GM18507 (cell line): Measurements from ENCODE around the gene CRYAA.
"Not testable (repeated sequence)": the region's sequence is repeated elsewhere in the genome, so short reads cannot be mapped to it uniquely, and the experiment has no call there.

Source experiments
- DNase-seq: peaks from one replicate; pipeline ENCODE4 v3.0.0; 2011; ENCODE audit warnings: low read depth; ENCODE audit not compliant: insufficient read length; ENCODE audit errors: extremely low spot score
- FAIRE-seq: peaks from 2 replicates; lab custom pipeline; 2011; peaks lifted over from hg19 to GRCh38; lab: Jason Lieb, UNC

CRYAA gene

GRCh38 chr21:43174998-43175397 lies 6.2 kb downstream of the CRYAA start:
- not testable (repeated sequence) for FAIRE-seq, DNase-seq

- not testable (repeated sequence) for DNase-seq
- FAIRE-seq = peak; percentile 90
These were observed 7.8 kb downstream of the CRYAA start for GRCh38 chr21:43176621-43177020.

GRCh38 chr21:43177043-43177906 lies 8.5 kb downstream of the CRYAA start:
- DNase-seq = not testable (repeated sequence)
- peak; percentile 91 for FAIRE-seq

DNA sequence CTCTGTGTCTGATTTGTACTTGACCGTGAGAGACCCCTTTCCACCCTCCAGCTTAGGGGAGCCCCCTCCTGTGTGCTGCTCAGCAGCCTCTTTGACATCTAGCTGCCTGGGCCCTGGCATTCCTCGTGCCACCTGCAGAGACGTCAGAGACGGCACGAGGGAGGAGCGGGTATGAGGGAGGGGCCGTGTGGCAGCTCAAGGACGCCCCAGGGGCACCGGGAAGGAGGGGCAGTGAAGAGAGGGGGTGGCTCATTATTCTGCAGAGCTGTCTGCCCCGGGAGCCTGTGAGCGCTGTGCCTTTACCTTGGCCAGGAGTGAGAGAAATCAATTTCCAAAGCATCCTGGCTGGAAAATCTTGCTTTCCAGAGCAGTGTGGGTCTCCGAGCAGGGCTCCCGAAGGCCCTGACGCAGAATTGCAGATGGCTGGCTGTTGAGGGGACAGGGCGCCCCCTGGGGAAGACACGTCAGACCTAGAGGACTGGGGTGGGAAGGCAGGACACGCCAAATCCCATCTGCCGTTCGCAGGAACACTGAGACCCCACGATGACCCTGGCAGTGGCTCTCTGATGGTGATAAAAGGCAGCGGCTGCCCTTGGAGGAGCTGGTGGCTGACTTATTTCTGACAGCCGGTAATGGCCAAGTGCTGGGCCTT lies 9.5 kb downstream of the CRYAA start:
- not testable (repeated sequence) for FAIRE-seq, DNase-seq

GRCh38 chr21:43181033-43181432 lies 12.2 kb downstream of the CRYAA start:
- not testable (repeated sequence) for DNase-seq, FAIRE-seq

GRCh38 chr21:43187268-43187667 lies 18.5 kb downstream of the CRYAA start:
- FAIRE-seq, DNase-seq: not testable (repeated sequence)

GRCh38 chr21:43187715-43188114 lies 18.9 kb downstream of the CRYAA start:
- no peak for FAIRE-seq

DNA sequence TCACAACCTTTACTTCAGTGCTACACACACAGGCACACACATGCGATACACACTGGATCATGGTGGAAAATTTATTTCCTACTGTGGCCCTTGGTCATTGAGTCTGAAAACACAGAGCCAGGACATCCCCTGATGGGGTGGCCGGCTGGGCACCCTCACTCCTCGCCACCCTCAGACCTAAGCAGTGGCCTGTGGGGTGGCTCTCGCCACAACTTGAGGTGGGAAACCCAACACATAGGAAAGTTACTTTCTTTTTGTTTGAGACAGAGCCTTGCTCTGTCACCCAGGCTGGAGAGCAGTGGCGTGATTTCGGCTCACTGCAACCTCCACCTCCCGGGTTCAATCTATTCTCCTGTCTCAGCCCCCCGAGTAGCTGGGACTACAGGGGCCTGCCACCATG lies 19.4 kb downstream of the CRYAA start:
- FAIRE-seq (no peak), DNase-seq (no peak)

More at GRCh38 chr21:43187715-43188114, 18.9 kb downstream of the CRYAA start:
- DNase-seq = no peak

- DNase-seq (no peak), FAIRE-seq (no peak)
These were observed 19.9 kb downstream of the CRYAA start for GRCh38 chr21:43188592-43189210.

DNA sequence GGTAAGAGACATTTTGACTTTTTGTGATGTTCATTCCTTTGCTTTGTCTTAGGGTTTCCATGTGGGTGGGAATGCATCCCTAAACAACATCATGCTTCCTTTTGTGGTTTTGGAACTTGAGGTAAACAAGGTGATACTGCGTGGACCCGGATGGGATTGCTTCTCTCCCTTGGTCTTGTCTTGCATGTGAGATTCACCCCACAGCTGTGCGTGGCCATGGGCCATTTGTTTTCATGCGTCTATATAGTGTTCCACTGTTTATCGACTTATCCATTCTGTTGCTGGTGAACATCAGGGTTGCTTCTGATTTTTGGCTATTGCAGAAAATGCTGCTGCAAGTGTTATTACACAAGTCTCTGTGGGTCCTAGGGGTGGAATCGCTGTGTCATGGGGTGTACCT lies 21.1 kb downstream of the CRYAA start:
- no peak for DNase-seq
- no peak for FAIRE-seq

- FAIRE-seq (no peak), DNase-seq (no peak)
These were observed 21.7 kb downstream of the CRYAA start for GRCh38 chr21:43190544-43190943.

DNA sequence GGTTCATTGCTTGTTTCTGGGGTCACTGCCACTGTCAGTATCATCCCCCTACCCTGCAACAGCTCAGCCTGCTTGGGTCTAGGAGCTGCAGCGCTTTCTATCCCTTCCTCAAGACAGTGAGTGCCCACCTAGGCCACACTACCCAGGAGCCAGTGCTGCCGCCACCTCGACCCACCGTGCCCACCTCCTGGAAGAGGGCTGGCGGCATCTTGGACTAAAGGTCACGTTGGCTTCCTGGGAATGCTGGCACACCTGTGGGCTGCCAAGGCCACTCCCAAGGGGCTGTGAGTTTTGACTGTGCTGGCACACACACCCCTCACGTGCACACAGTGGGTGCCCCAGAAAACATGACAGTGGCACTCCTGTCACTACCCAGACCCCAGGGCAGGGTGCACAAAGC lies 22.1 kb downstream of the CRYAA start:
- FAIRE-seq (no peak), DNase-seq (no peak)

- FAIRE-seq = no peak
- DNase-seq = no peak
These were observed 22.7 kb downstream of the CRYAA start for GRCh38 chr21:43191521-43191920.

DNA sequence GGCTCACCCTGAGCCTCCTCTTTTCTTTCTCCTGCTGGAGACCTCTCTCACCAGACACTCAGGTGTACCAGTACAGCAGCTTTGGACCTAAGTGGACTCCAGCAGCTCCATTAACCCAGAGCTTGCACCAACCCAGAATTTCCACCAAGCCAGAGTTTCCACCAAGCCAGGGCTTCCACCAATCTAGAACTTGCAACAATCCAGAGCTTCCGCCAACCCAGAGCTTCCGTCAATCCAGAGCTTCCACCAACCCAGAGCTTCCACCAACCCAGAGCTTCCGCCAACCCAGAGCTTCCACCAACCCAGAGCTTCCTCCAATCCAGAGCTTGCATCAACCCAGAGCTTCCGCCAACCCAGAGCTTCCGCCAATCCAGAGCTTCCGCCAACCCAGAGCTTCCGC lies 23.2 kb downstream of the CRYAA start:
- FAIRE-seq (no peak), DNase-seq (no peak)

DNA sequence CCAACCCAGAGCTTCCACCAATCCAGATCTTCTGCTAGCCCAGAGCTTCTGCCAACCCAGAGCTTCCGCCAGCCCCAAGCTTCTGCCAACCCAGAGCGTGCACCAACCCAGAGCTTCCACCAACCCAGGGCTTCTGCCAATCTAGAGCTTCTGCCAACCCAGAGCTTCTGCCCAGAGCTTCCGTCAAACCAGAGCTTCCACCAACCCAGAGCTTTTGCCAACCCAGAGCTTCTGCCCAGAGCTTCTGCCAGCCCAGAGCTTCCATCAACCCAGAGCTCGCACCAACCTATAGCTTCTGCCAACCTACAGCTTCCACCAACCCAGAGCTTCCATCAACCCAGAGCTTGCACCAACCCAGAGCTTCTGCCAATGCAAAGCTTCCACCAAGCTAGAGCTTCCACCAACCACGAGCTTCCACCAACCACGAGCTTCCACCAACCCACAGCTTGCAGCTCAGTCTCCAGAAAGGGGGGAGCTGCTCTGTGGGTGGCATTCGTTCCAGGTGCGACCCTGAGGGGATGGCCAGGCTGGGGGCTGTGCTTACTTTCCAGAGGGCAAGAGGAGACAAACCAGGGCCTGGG lies 23.8 kb downstream of the CRYAA start:
- no peak for DNase-seq
- no peak for FAIRE-seq

- FAIRE-seq (no peak), DNase-seq (no peak)
These were observed 24.4 kb downstream of the CRYAA start for GRCh38 chr21:43193088-43193650.

DNA sequence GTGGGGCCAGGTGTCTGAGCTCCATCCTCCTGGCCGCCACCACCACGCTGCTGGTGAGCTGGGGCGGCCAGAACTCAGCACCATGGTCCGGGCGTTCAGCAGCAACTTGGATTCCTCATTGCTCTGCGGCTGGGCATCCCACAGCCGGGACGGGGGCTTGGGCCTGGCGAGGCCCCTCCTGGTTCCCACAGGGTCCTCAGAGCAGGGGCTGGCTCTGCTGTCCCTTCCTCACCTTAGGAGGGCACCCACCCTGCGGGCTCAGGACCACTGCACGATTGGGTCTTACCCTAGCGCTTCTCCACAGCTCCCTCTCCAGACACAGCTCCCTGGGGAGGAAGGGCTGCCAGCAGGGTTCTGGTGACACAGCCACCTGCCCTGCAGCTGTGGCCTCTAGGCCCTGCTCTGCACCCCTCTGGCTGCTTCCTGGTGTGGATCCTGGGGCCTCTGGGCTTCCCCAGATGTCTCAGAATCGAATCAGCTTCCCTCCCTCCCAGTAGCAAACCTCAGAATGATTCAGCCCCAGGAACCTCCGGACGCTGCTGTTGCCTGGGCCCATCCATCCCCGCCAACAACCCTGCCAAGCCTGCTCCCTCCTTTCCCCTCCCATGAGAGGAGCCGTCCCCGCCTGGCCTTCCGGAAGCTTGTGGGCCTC lies 25.0 kb downstream of the CRYAA start:
- no peak for DNase-seq
- no peak for FAIRE-seq

GRCh38 chr21:43194303-43195120 lies 25.7 kb downstream of the CRYAA start:
- DNase-seq (no peak), FAIRE-seq (no peak)
